Mesenchymal stem cell (in vitro differentiated cells and primary cell): ENCODE data around the gene FGFRL1.

Experiments
- DNase-seq: peaks from one replicate; pipeline ENCODE4 v3.0.0-alpha.2; 2013
- H2AFZ ChIP-seq: one replicate; pipeline ENCODE4 v1.6.1; 2013; ENCODE audit warnings: low read depth, mild to moderate bottlenecking, control low read depth, inconsistent platforms, low read length, moderate library complexity
- H2AK5ac ChIP-seq: 2 replicates; pipeline ENCODE4 v1.6.1; 2013; ENCODE audit warnings: low read length, moderate library complexity, mild to moderate bottlenecking, inconsistent platforms; ENCODE audit not compliant: severe bottlenecking
- H2BK120ac ChIP-seq: one replicate; pipeline ENCODE4 v1.6.1; 2013; ENCODE audit warnings: low read depth, mild to moderate bottlenecking, inconsistent platforms, low read length, moderate library complexity
- H2BK12ac ChIP-seq, 2 experiments: one replicate each; pipeline ENCODE4 v1.6.1; 2013; ENCODE audit warnings: inconsistent platforms in 2 of 2, low read length in 2 of 2, mild to moderate bottlenecking in 2 of 2, moderate library complexity in 2 of 2, control low read depth in 1 of 2
- H2BK15ac ChIP-seq: one replicate; pipeline ENCODE4 v1.6.1; 2013; ENCODE audit warnings: mild to moderate bottlenecking, low read depth, inconsistent platforms; ENCODE audit not compliant: poor library complexity, severe bottlenecking
- H2BK5ac ChIP-seq: 2 replicates; pipeline ENCODE4 v1.6.1; 2013; ENCODE audit warnings: low read depth, mild to moderate bottlenecking, low read length, control low read depth, inconsistent platforms; ENCODE audit not compliant: poor library complexity, severe bottlenecking
- H3K14ac ChIP-seq, 2 experiments: one replicate each; pipeline ENCODE4 v1.6.1; 2013; ENCODE audit warnings: inconsistent platforms in 2 of 2, low read length in 2 of 2, control low read depth in 1 of 2, mild to moderate bottlenecking in 1 of 2, moderate library complexity in 1 of 2
- H3K18ac ChIP-seq, 2 experiments: one replicate each; pipeline ENCODE4 v1.6.1; 2013; ENCODE audit warnings: inconsistent platforms in 2 of 2, low read length in 2 of 2, control low read depth in 1 of 2, low read depth in 1 of 2, mild to moderate bottlenecking in 1 of 2
- H3K23ac ChIP-seq, 2 experiments: one replicate each; pipeline ENCODE4 v1.6.1; 2013; ENCODE audit warnings: inconsistent platforms in 2 of 2, low read length in 2 of 2, mild to moderate bottlenecking in 2 of 2, moderate library complexity in 2 of 2, control low read depth in 1 of 2
- H3K27ac ChIP-seq: 2 replicates; pipeline ENCODE4 v1.5.1; 2013; ENCODE audit warnings: mild to moderate bottlenecking, moderate library complexity, low read length, control low read depth, inconsistent platforms; ENCODE audit not compliant: poor library complexity, severe bottlenecking
- H3K27me3 ChIP-seq, 2 experiments: 2 replicates each; pipeline versions ENCODE4 v1.6.1 to v1.7.0; 2013; ENCODE audit warnings: low read length in 2 of 2, mild to moderate bottlenecking in 2 of 2, moderate library complexity in 2 of 2, control low read depth in 1 of 2, inconsistent platforms in 1 of 2; ENCODE audit not compliant: control insufficient read depth in 1 of 2, insufficient read depth in 1 of 2
- H3K36me3 ChIP-seq, 2 experiments: 2 replicates each; pipeline versions ENCODE4 v1.6.1 to v1.7.0; 2013; ENCODE audit warnings: low read length in 2 of 2, control low read depth in 1 of 2, inconsistent platforms in 1 of 2, low read depth in 1 of 2, mild to moderate bottlenecking in 1 of 2; ENCODE audit not compliant: insufficient read depth in 2 of 2, control insufficient read depth in 1 of 2
- H3K4ac ChIP-seq, 2 experiments: one replicate each; pipeline ENCODE4 v1.6.1; 2013; ENCODE audit warnings: inconsistent platforms in 2 of 2, low read length in 2 of 2, mild to moderate bottlenecking in 2 of 2, moderate library complexity in 2 of 2, control low read depth in 1 of 2, low read depth in 1 of 2
- H3K4me1 ChIP-seq: 2 replicates; pipeline ENCODE4 v1.6.1; 2013; ENCODE audit warnings: low read depth, low read length, control low read depth; ENCODE audit not compliant: control insufficient read depth, insufficient read depth
- H3K4me2 ChIP-seq: 2 replicates; pipeline ENCODE4 v1.6.1; 2013; ENCODE audit warnings: low read length, mild to moderate bottlenecking, inconsistent platforms; ENCODE audit not compliant: poor library complexity, severe bottlenecking
- H3K4me3 ChIP-seq, 2 experiments: 2 replicates each; pipeline versions ENCODE4 v1.5.1 to v1.7.0; 2013; ENCODE audit warnings: low read length in 2 of 2, mild to moderate bottlenecking in 2 of 2, control low read depth in 1 of 2, low read depth in 1 of 2; ENCODE audit not compliant: insufficient read depth in 1 of 2
- H3K79me1 ChIP-seq: replicated peaks from 2 replicates; pipeline ENCODE4 v1.6.1; 2013; ENCODE audit warnings: mild to moderate bottlenecking, control low read depth, low read length, inconsistent platforms; ENCODE audit not compliant: poor library complexity, severe bottlenecking
- H3K9ac ChIP-seq: 2 replicates; pipeline ENCODE4 v1.7.0; 2013; ENCODE audit warnings: mild to moderate bottlenecking, low read length, moderate library complexity
- H3K9me3 ChIP-seq: 2 replicates; pipeline ENCODE4 v1.7.0; 2013; ENCODE audit warnings: mild to moderate bottlenecking, low read length; ENCODE audit not compliant: control insufficient read depth
- H4K8ac ChIP-seq: one replicate; pipeline ENCODE4 v1.6.1; 2013; ENCODE audit warnings: inconsistent platforms, mild to moderate bottlenecking, low read length, moderate library complexity
- H4K91ac ChIP-seq: one replicate; pipeline ENCODE4 v1.6.1; 2013; ENCODE audit warnings: mild to moderate bottlenecking, low read length, inconsistent platforms
- WGBS: methylation state at CpG from one replicate; pipeline ENCODE4 v1.1.7; 2013; ENCODE audit warnings: mixed read lengths; 5-methylcytosine and 5-hydroxymethylcytosine counted together

The FGFRL1 gene

DNA sequence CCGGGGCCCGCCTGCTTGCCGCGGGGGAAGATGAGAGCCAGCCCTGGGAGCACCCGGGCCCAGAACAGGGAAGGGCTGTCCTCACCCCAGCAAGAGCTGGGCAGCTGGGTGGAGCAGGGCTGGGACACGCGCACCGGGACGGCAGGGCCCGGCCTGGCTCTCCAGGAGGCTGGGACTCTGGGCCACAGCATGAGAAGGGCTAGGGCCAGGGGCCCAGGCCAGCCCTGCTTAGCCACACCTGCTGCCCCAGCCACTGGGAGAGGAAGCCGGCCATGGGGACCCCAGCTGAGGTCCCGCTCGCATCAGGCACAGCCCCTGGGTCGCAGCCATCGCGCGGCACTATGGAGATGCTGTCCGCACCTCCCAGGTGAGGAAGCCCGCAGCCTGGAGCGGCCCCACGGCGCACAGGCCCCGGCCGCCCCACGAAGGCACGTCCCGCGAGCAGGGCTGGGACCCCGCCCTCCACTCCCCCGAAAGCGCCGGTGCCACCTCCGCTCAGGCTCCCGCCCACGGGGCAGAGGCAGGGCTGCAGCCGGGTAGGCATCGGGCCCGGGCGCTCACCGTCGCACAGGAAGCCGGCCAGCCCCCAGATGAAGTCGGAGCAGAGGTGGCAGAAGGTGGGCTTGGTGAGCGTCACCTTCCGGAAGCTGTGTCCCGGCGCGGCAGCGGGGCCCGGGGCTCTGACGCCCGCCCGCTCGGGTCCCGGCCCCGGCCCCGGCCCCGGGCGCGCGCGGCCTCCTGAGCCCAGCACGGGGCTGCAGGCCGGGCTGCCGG lies 38.6 kb upstream of the FGFRL1 start:
- Histone ChIP-seq H2BK5ac (no peak overlapping the region), H2AFZ (peak overlapping the region; percentile 43), H2BK120ac (no peak overlapping the region), H3K4me2 (peak overlapping the region; percentile 80), H3K4me1 (peaks cover 29% of the 10 kb centered on the region), H3K4ac (peak overlapping the region in 1 of 2 experiments; percentile 9), H2AK5ac (no peak overlapping the region), H3K4me3 (peak overlapping the region; percentile 85 to 86), H3K9ac (peak overlapping the region; percentile 79), H4K8ac (no peak overlapping the region), H3K79me1 (peaks cover 36% of the 10 kb centered on the region), H3K18ac (peak overlapping the region; percentile 63 to 70), H2BK15ac (peak overlapping the region; percentile 20), H3K36me3 (peaks cover 6 to 25% of the 10 kb centered on the region in 2 experiments), H4K91ac (peak overlapping the region; percentile 28), H3K23ac (no peak overlapping the region), H3K27ac (no peak overlapping the region), H3K27me3 (no peaks in the 10 kb centered on the region), H2BK12ac (peak overlapping the region in 1 of 2 experiments; percentile 57), H3K14ac (no peak overlapping the region), H3K9me3 (no peaks in the 10 kb centered on the region)
- WGBS = 2% methylated on average over 48 of the region's 65 CpGs
- DNase-seq = peak; percentile 28

DNA sequence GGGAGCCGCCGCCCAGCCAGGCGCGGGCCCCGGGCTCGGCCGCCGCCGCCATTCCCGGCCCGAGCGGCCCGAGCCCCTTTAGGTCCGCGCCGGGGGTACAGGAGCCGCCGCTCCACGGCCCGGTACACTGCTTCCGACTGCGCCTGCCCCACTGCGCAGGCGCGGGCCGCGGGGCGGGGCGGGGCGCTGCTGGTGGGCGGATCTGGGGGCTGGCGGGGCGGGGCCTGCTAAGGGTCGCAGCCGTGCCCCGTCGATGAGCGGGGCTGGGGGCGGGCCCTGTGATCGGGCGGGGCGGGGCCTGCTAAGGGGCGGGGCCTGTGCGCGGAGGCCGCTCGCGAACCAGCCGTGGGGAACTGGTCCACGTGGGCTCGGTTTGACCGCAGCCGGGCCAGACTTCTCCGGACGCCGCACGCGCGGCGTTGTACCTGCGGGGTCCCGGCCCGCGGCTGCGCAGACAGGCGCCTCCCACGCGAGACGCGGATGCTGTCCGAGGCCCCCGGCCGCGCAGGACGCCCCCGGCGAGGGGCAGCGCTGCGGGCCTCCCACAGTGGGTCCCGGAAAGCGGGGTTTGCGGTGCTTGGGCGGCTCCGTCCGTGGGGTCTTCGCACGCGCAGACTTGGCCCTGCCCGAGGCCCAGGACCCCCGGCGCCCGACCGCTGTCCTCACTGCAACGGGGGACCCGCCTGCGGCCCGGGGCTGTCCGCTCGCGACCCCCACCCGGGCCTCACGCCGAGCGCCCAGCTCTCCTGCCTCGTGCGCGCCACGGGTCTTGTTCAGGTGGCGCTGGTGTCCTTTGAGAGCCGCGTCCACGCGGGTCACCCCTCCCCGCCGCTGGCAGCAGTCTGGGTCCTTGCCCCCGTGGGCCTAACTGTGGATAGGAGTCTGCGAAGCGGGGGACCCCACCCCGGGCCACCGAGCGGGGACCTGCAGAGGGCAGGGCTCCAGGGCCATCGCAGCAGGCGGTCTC lies 37.7 kb upstream of the FGFRL1 start, which contains the start of gene DGKQ:
DGKQ (minus strand) TSS at position 139 of the 967 bp plus-strand sequence; CDS start at position 52, 87 bp downstream.
- Histone ChIP-seq H3K4me2 (peak within 1 kb of the TSS; percentile 80), H2AK5ac (no peak within 1 kb of the TSS), H3K9me3 (no peaks in the 10 kb centered on the region), H3K36me3 (peaks cover 6 to 17% of the 10 kb centered on the region in 2 experiments), H2BK120ac (no peak within 1 kb of the TSS), H2BK5ac (no peak within 1 kb of the TSS), H3K23ac (no peak within 1 kb of the TSS), H3K4me3 (peak within 1 kb of the TSS; percentile 85 to 86), H2BK12ac (peak within 1 kb of the TSS in 1 of 2 experiments; percentile 57), H4K8ac (peak within 1 kb of the TSS; percentile 85), H2AFZ (peak within 1 kb of the TSS; percentile 56), H3K79me1 (peaks cover 31% of the 10 kb centered on the region), H3K14ac (no peak within 1 kb of the TSS), H2BK15ac (peak within 1 kb of the TSS; percentile 64), H3K18ac (peak within 1 kb of the TSS; percentile 64 to 70), H3K4me1 (peaks cover 24% of the 10 kb centered on the region), H3K27me3 (no peaks in the 10 kb centered on the region), H3K27ac (no peak within 1 kb of the TSS), H3K9ac (peak within 1 kb of the TSS; percentile 79), H4K91ac (peak within 1 kb of the TSS; percentile 61), H3K4ac (peak within 1 kb of the TSS in 1 of 2 experiments; percentile 9)
- 52% methylated on average over 83 of the region's 123 CpGs for WGBS
- peak; percentile 78 for DNase-seq

DNA sequence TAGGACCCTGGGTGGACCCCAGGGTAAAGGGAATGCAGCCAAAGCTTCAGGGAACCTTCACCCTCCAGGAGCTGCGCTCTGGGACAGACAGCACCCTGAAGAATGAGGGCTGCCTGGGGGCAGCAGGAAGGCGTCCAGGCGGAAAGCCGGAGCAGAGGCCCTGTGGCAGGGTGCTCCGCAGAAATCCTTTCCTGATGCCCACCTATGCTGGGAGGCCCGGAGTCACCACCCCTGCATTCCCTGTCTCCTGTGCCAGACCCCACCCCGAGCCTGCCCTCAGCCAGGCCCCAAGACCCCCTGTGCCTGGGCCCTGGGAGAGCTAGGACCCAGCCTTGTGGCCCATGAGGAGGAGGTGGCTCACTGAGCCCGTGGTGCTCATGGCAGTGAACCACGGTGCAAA lies 36.8 kb upstream of the FGFRL1 start:
- Histone ChIP-seq H3K18ac (no peak overlapping the region), H3K4me1 (peaks cover 29% of the 10 kb centered on the region), H4K91ac (no peak overlapping the region)

More for the DNA sequence above, 36.8 kb upstream of the FGFRL1 start:
- no peak overlapping the region for H2BK120ac ChIP-seq
- H3K9me3 ChIP-seq = no peaks in the 10 kb centered on the region
- no peak overlapping the region for H3K4me3 ChIP-seq
- H2BK5ac ChIP-seq = no peak overlapping the region
- H3K27me3 ChIP-seq = no peaks in the 10 kb centered on the region
- no peak overlapping the region for H4K8ac ChIP-seq
- DNase-seq = no peak
- no peak overlapping the region for H3K9ac ChIP-seq
- H3K36me3 ChIP-seq = peaks cover 6 to 12% of the 10 kb centered on the region in 2 experiments
- H3K14ac ChIP-seq = no peak overlapping the region
- no peak overlapping the region for H2BK12ac ChIP-seq
- over 99% methylated on average over 9 of the region's 9 CpGs for WGBS
- no peak overlapping the region for H2AFZ ChIP-seq
- H3K79me1 ChIP-seq = peaks cover 28% of the 10 kb centered on the region
- H2BK15ac ChIP-seq = no peak overlapping the region
- no peak overlapping the region for H3K23ac ChIP-seq
- no peak overlapping the region for H3K27ac ChIP-seq
- H3K4me2 ChIP-seq = no peak overlapping the region
- no peak overlapping the region for H3K4ac ChIP-seq
- no peak overlapping the region for H2AK5ac ChIP-seq
